Endothelial cell of umbilical vein (primary cell): ENCODE data around the gene MRE11. TPM values are rescaled to one million over a fixed set of nuclear protein-coding genes. Genes with fewer than 3 reads are reported as not detected.

Experiments used
- BruUV-seq: library from RNA; stranded (reverse); fragments of 400-500 nt; replicated peaks from 2 replicates; lab custom pipeline; 2021; lab: Mats Ljungman, UMichigan
- CTCF ChIA-PET: fragments of 300-600, 350-600 bp; sonication (Branson Sonifier 250); formaldehyde crosslinking; loops from one replicate; lab custom pipeline; 2021; ENCODE audit warnings: antibody characterized with exemption, inconsistent platforms; lab: Charles Lee
- POLR2A ChIA-PET: fragments of 300-600, 350-600 bp; sonication (Branson Sonifier 250); formaldehyde crosslinking; loops from one replicate; lab custom pipeline; 2021; ENCODE audit warnings: antibody characterized with exemption, inconsistent platforms; lab: Charles Lee
- DNase-seq: peaks from one replicate; pipeline ENCODE4 v3.0.0-alpha.2; 2011; ENCODE audit warnings: low read depth, low spot score
- FAIRE-seq: peaks from 2 replicates; lab custom pipeline; 2011; peaks lifted over from hg19 to GRCh38; lab: Jason Lieb, UNC
- H2AFZ ChIP-seq: 2 replicates; pipeline ENCODE4 v1.6.0; 2012; ENCODE audit warnings: low read depth, low read length, control low read depth, inconsistent platforms
- H3K27ac ChIP-seq: 2 replicates; pipeline ENCODE4 v1.5.1; 2011; ENCODE audit warnings: low read depth, mild to moderate bottlenecking, control low read depth, low read length, moderate library complexity; ENCODE audit not compliant: insufficient read depth
- H3K27me3 ChIP-seq, 2 experiments: 2 replicates each; pipeline versions ENCODE4 v1.6.0 to v1.6.1; 2011; ENCODE audit warnings: low read length in 2 of 2, mixed read lengths in 1 of 2; ENCODE audit not compliant: control insufficient read depth in 2 of 2, insufficient read depth in 2 of 2
- H3K36me3 ChIP-seq, 2 experiments: 2 replicates in 1 of 2; 3 replicates in 1 of 2; pipeline ENCODE4 v1.5.1; 2011; ENCODE audit warnings: low read length in 2 of 2, mild to moderate bottlenecking in 1 of 2, moderate library complexity in 1 of 2; ENCODE audit not compliant: control insufficient read depth in 2 of 2, insufficient read depth in 2 of 2; ENCODE audit errors: extremely low read depth in 1 of 2
- H3K4me1 ChIP-seq: 3 replicates; pipeline ENCODE4 v1.5.1; 2011; ENCODE audit warnings: mild to moderate bottlenecking, low read length; ENCODE audit not compliant: control insufficient read depth, insufficient read depth; ENCODE audit errors: extremely low read depth
- H3K4me2 ChIP-seq: 2 replicates; pipeline ENCODE4 v1.6.1; 2011; ENCODE audit warnings: low read length, control low read depth, mixed read lengths; ENCODE audit not compliant: insufficient read depth
- H3K4me3 ChIP-seq, 3 experiments: fragments of 200-600 bp in 1 of 3; sonication (generic), shearing (Covaris generic) in 1 of 3; replicated peaks in 1 of 3; 2 replicates each; pipeline ENCODE4 v1.5.1; 2011 to 2016; ENCODE audit warnings: control low read depth in 3 of 3, low read length in 3 of 3, mild to moderate bottlenecking in 2 of 3, inconsistent platforms in 1 of 3, low read depth in 1 of 3, moderate library complexity in 1 of 3; ENCODE audit not compliant: insufficient read depth in 1 of 3
- H3K79me2 ChIP-seq: 2 replicates; pipeline ENCODE4 v1.6.0; 2012; ENCODE audit warnings: low read length, inconsistent platforms; ENCODE audit not compliant: control insufficient read depth, insufficient read depth
- H3K9ac ChIP-seq: replicated peaks from 2 replicates; pipeline ENCODE3; 2011; ENCODE audit warnings: low read length, control low read depth; ENCODE audit not compliant: insufficient read depth; ENCODE audit errors: extremely low read depth
- H3K9me1 ChIP-seq: replicated peaks from 3 replicates; pipeline ENCODE4 v1.6.0; 2011; ENCODE audit warnings: mild to moderate bottlenecking, low read length; ENCODE audit not compliant: control insufficient read depth, insufficient read depth; ENCODE audit errors: extremely low read depth
- H3K9me3 ChIP-seq: replicated peaks from 2 replicates; pipeline ENCODE4 v1.5.1; 2012; ENCODE audit warnings: low read length, inconsistent platforms; ENCODE audit not compliant: control insufficient read depth, insufficient read depth
- H4K20me1 ChIP-seq: replicated peaks from 2 replicates; pipeline ENCODE3; 2011; ENCODE audit warnings: mild to moderate bottlenecking, low read length; ENCODE audit not compliant: control insufficient read depth, insufficient read depth; ENCODE audit errors: extremely low read depth
- CTCF ChIP-seq, 2 donors: IDR thresholded peaks; 1 replicate in 1 of 2; 2 replicates in 1 of 2; pipeline ENCODE4 v1.5.1; 2011; ENCODE audit warnings: low read length in 2 of 2, mild to moderate bottlenecking in 2 of 2, moderate library complexity in 2 of 2, control low read depth in 1 of 2, inconsistent platforms in 1 of 2, low read depth in 1 of 2; ENCODE audit not compliant: insufficient read depth in 1 of 2; ENCODE audit errors: extremely low read depth in 1 of 2
- EZH2 ChIP-seq: IDR thresholded peaks from 2 replicates; pipeline ENCODE4 v1.6.1; 2012; ENCODE audit warnings: borderline replicate concordance, low read depth, mild to moderate bottlenecking, moderate library complexity, low read length, inconsistent platforms; ENCODE audit not compliant: severe bottlenecking
- FOS ChIP-seq: IDR thresholded peaks from 2 replicates; pipeline ENCODE4 v1.6.1; 2011; ENCODE audit warnings: mild to moderate bottlenecking, low read length, moderate library complexity, borderline replicate concordance; ENCODE audit not compliant: insufficient read depth
- GATA2 ChIP-seq: IDR thresholded peaks from 2 replicates; pipeline ENCODE4 v1.7.0; 2011; ENCODE audit warnings: low read depth, mild to moderate bottlenecking, moderate library complexity, mixed read lengths, low read length; ENCODE audit not compliant: insufficient read length, insufficient read depth
- JUN ChIP-seq: IDR thresholded peaks from 2 replicates; pipeline ENCODE4 v1.6.1; 2011; ENCODE audit warnings: borderline replicate concordance, low read depth; ENCODE audit not compliant: insufficient read length, insufficient read depth
- MAX ChIP-seq: IDR thresholded peaks from 2 replicates; pipeline ENCODE4 v1.6.1; 2011; ENCODE audit not compliant: insufficient read depth, insufficient read length
- MYC ChIP-seq: IDR thresholded peaks from one replicate; pipeline ENCODE4 v1.6.1; 2011; ENCODE audit warnings: mild to moderate bottlenecking, low read depth, low read length
- POLR2A ChIP-seq: IDR thresholded peaks from 2 replicates; pipeline ENCODE4 v1.6.1; 2012; ENCODE audit warnings: low read depth, mild to moderate bottlenecking, control low read depth, low read length
- POLR2AphosphoS5 ChIP-seq: IDR thresholded peaks from 2 replicates; pipeline ENCODE4 v1.6.1; 2012; ENCODE audit warnings: low read depth, mild to moderate bottlenecking, control low read depth, low read length, moderate library complexity; ENCODE audit not compliant: insufficient read depth
- dilution Hi-C: fragments of 300-500 bp; cut with MboI; formaldehyde crosslinking; loops from one replicate; pipeline ENCODE4 v1.15.0; 2019; ENCODE audit warnings: low sequenced_read_pairs; ENCODE audit not compliant: extremely low pct_ligation_motif_present
- intact Hi-C: fragments of 100-400 bp; cut with micrococcal nuclease; formaldehyde crosslinking; loops from one replicate; pipeline ENCODE4 v1.10.0; 2022
- polyA plus RNA-seq, 4 experiments: library from polyadenylated mRNA; depleted of rRNA in 3 of 4; stranded (reverse) in 3 of 4; unstranded in 1 of 4; fragments of >200 nt; gene quantifications; 2 replicates each; pipeline versions ENCODE4 v1.2.1 to v1.2.3, GENCODE V29; 2011 to 2012; ENCODE audit warnings: missing spikeins in 1 of 4
- total RNA-seq: library from RNA; stranded (reverse); gene quantifications from 2 replicates; pipeline ENCODE4 v1.2.3, GENCODE V29; 2021

The MRE11 gene
- total and polyA plus RNA-seq, 2 donors (not counting 3 experiments of a cell fraction or from before 2014, with no cell fraction given): 4.5 to 22.0 TPM

- no peak within 1 kb of the TSS for H3K9ac ChIP-seq
- peak; percentile 49 for DNase-seq
- CTCF ChIA-PET: interaction anchor here (0.9 to 2.1 kb wide), 9 partner anchors 7 to 616 kb away, joined by 3 to 17 read pairs (median 4); no protein-coding TSS in a partner anchor
Measured at GRCh38 chr11:94511932-94512781, 18.5 kb upstream of the MRE11 start, which contains the start of gene C11orf97. Gene C11orf97, plus strand, starts transcription at chr11:94512461. Its CDS starts 68 bp downstream, at chr11:94512529.

More at GRCh38 chr11:94511932-94512781, 18.5 kb upstream of the MRE11 start, which contains the start of gene C11orf97:
- POLR2A ChIA-PET: no interaction called here
- Histone ChIP-seq H2AFZ (peak within 1 kb of the TSS; percentile 43), H4K20me1 (no peaks in the 10 kb centered on the region), H3K27ac (no peak within 1 kb of the TSS), H3K4me3 (peak within 1 kb of the TSS; percentile 9 to 40 (median 31)), H3K9me3 (no peaks in the 10 kb centered on the region), H3K79me2 (no peaks in the 10 kb centered on the region), H3K27me3 (peaks cover 17 to 29% of the 10 kb centered on the region in 2 experiments), H3K4me2 (peak within 1 kb of the TSS; percentile 63), H3K4me1 (peaks cover 4% of the 10 kb centered on the region), H3K9me1 (no peaks in the 10 kb centered on the region), H3K36me3 (no peaks in the 10 kb centered on the region)
- intact Hi-C loops: no loop called here
- no peak for TF ChIP-seq POLR2A
- TF ChIP-seq GATA2: no peak
- no peak for TF ChIP-seq POLR2AphosphoS5
- no peak for TF ChIP-seq EZH2
- no peak for TF ChIP-seq JUN
- TF ChIP-seq MAX: no peak
- no peak for TF ChIP-seq CTCF (IDR thresholded peaks at IDR 0.05; ENCODE audit: extremely low read depth in 1 of 2, insufficient read depth in 1 of 2, low read depth in 1 of 2, low read length in 2 of 2)
- TF ChIP-seq FOS: no peak
- no peak for TF ChIP-seq MYC
- BruUV-seq: no TSS peak
- no peak for FAIRE-seq
- dilution Hi-C loops: no loop called here
